ENCODE data around the gene KDELR3. TPM values are rescaled to one million over a fixed set of nuclear protein-coding genes. Genes with fewer than 3 reads are reported as not detected.

KDELR3 gene
- total and polyA plus RNA-seq, 2 of the 8 experiments (the other 6 are each of a cell fraction or from before 2014, with no cell fraction given), result 7.9 to 13.0 TPM

DNA sequence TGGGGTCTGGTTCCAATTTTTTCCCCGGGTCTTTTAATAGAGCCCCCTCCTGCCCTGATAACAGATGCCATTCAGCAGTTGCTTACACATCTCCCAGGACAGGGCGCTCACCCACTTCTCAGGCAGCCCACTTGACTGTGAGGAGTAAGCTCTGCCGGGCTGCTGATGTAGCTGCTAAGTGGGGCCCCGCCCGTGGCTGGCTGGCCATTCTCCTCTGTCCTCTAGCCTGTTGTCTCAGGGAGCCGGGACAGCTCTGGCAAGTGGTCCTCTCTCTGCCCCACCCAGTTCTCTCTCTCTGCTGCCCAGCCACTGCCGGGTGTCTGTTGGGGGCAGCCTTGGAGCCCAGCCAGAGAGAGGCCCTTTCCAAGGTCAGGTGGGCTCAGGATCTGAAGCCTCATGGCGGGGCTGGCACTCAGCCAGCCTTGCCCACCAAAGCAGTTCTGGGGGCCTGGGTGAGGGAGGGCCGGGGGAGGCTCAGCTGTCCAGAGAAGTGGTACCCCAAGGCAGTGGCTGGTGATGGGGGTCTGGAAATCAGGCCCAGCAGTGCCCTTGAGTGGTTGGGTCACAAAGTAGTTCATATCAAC lies 21.8 kb upstream of the KDELR3 start:
- Histone ChIP-seq H3K14ac (ENCODE audit: insufficient read length) (no peak overlapping the region), H2BK5ac (ENCODE audit: low read depth, low read length) (no peak overlapping the region), H3K36me3 (ENCODE audit: control insufficient read depth in 2 of 4, insufficient read depth in 4 of 4, low read length in 3 of 4) (no peaks in the 10 kb centered on the region), H3K79me1 (ENCODE audit: low read depth, low read length) (no peaks in the 10 kb centered on the region), H3K79me2 (ENCODE audit: control insufficient read depth in 1 of 2, insufficient read depth in 2 of 2, low read length in 2 of 2) (no peaks in the 10 kb centered on the region), H3K23me2 (ENCODE audit: low read depth, low read length) (no peaks in the 10 kb centered on the region), H4K5ac (ENCODE audit: insufficient read length, low read depth, low read length) (no peak overlapping the region), H3K4me3 (ENCODE audit: extremely low read depth in 1 of 4, insufficient read depth in 2 of 4, low read depth in 3 of 4, low read length in 4 of 4) (no peak overlapping the region), H3K56ac (replicated peaks; ENCODE audit: insufficient read length, low read depth, low read length) (no peak overlapping the region), H2BK120ac (replicated peaks; ENCODE audit: low read depth, low read length) (no peak overlapping the region), H3K4me1 (replicated peaks in 1 of 4; ENCODE audit: control insufficient read depth in 3 of 4, insufficient read depth in 4 of 4, low read length in 3 of 4) (no peaks in the 10 kb centered on the region; a peak in 2 of 7 replicates), H4K91ac (replicated peaks; ENCODE audit: insufficient read length, low read length) (no peak overlapping the region), H2BK20ac (ENCODE audit: low read length) (no peak overlapping the region), H3K27ac (ENCODE audit: low read depth, low read length) (no peak overlapping the region), H3K4ac (replicated peaks; ENCODE audit: insufficient read length, low read depth, low read length) (no peak overlapping the region), H3K9me3 (ENCODE audit: insufficient read depth in 2 of 2, low read depth in 1 of 2, low read length in 1 of 2) (no peaks in the 10 kb centered on the region), H3K27me3 (replicated peaks in 1 of 4; ENCODE audit: control insufficient read depth in 3 of 4, extremely low read depth in 1 of 4, insufficient read depth in 3 of 4, low read length in 3 of 4) (peaks cover 0 to 3% (median 0%) of the 10 kb centered on the region in 4 experiments; a peak in 2 of 7 replicates), H2BK12ac (ENCODE audit: low read depth, low read length) (no peak overlapping the region), H3K9ac (replicated peaks in 1 of 4; ENCODE audit: extremely low read depth in 1 of 4, low read depth in 3 of 4, low read length in 3 of 4) (no peak overlapping the region), H2AK5ac (ENCODE audit: low read depth, low read length) (no peak overlapping the region), H4K8ac (ENCODE audit: extremely low read depth, insufficient read depth, low read length) (no peak overlapping the region; the same call in 1 of the 2 replicates), H3K23ac (ENCODE audit: insufficient read length) (no peak overlapping the region), H4K20me1 (replicated peaks in 1 of 2; ENCODE audit: control insufficient read depth in 1 of 2, insufficient read depth in 2 of 2, low read length in 2 of 2) (peaks cover 0 to 4% of the 10 kb centered on the region in 2 experiments), H3K18ac (ENCODE audit: extremely low read depth, low read length) (no peak overlapping the region), H2BK15ac (ENCODE audit: low read length) (no peak overlapping the region), H2AFZ (ENCODE audit: low read length) (no peak overlapping the region), H3K4me2 (ENCODE audit: insufficient read depth in 1 of 2, low read depth in 2 of 2, low read length in 2 of 2) (no peak overlapping the region)
- FAIRE-seq (no peak), DNase-seq (ENCODE audit: low read depth in 1 of 2, low spot score in 2 of 2) (no peak)
- TF ChIP-seq, protein P1, sequence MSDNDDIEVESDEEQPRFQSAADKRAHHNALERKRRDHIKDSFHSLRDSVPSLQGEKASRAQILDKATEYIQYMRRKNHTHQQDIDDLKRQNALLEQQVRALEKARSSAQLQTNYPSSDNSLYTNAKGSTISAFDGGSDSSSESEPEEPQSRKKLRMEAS (IDR thresholded peaks at IDR 0.05), result no peak
- TF ChIP-seq SUZ12 (IDR thresholded peaks at IDR 0.05; ENCODE audit: low read length), result no peak
- POLR2A ChIA-PET (ENCODE audit: partially characterized antibody), result interaction anchor here (0.6 to 3.3 kb wide), 8 partner anchors 9 to 46 kb away, joined by 3 to 11 read pairs (median 4); no protein-coding TSS in a partner anchor
- CTCF ChIA-PET (ENCODE audit: partially characterized antibody), result interaction anchor here (0.7 to 7.4 kb wide), 7 partner anchors 11 to 125 kb away, joined by 3 to 78 read pairs (median 4); partner anchors contain the start of genes DMC1 and KDELR3
- WGBS, 2 experiments (ENCODE audit: extremely low coverage in 1 of 2, insufficient coverage in 1 of 2, insufficient read length in 1 of 2, insufficient replicate concordance in 2 of 2, low coverage in 1 of 2, low lambda C conversion rate in 2 of 2, missing lambda C conversion rate in 1 of 2), result 93% methylated on average over 9 of the region's 9 CpGs; no CpG with 5 or more reads in 1 of the 2 experiments
